Activated CD8-positive, alpha-beta memory T cell treated with anti-CD3 and anti-CD28 coated beads for 4 hours (primary cell): ENCODE results near the gene TUBA3D.
"Not testable (repeated sequence)": the region's sequence is repeated elsewhere in the genome, so short reads cannot be mapped to it uniquely, and the experiment has no call there.

Source experiments
- DNase-seq, 2 donors: peaks; one replicate each; pipeline ENCODE4 v3.0.0-alpha.2; 2020; ENCODE audit warnings: low read depth in 2 of 2

Gene TUBA3D

DNA sequence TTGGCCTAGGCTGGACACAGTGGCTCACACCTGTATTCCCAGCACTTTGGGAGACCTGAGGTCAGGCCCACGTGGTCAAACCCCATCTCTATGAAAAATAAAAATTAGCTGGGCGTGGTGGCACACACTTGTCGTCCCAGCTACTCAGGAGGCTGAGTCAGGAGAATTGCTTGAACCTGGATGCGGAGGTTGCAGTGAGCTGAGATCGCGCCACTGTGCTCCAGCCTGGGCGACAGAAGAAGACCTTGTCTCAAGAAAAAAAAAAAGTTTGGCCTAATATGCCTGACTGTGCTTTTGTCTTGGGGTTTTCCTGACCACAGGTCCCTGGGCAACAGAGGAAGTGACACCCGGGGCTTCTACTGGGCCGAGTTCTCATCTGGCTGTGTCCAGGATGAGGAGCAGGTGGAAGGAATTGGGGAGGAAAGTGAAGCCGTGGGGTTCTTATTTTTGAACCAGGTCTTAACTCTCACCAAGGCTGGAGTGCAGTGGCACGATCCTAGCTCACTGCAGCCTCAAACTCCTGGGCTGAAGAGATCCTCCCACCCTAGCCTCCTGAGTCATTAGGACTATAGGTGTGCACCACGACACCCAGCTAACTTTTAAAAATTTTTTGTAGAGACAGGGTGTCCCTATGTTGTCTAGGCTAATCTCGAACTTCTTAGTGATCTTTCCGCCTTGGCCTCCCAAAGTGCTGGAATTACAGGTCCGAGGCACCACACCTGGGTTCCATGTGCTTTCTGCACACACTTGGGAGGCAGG lies 38.7 kb downstream of the TUBA3D start:
- DNase-seq = not testable (repeated sequence)

DNA sequence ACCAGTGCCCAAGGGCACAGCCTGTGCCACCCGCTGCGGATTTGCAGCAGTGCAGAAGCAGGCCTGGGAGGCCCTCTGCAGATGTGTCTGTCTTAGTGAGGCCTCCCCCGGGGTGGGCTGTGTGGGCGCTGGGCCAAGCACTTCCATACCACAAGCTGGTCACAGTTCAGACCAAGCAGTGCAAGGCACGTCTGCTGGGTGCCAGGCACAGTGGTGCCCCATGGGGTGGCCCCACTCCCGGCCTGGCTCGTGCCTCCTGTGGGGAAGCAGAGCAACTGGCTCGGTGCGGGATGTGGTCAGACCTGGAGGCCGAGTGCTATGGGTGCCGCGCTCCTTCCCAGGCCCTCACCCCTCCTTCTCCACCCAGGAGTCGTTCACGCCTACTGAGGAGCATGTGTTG lies 39.3 kb downstream of the TUBA3D start:
- not testable (repeated sequence) for DNase-seq

DNA sequence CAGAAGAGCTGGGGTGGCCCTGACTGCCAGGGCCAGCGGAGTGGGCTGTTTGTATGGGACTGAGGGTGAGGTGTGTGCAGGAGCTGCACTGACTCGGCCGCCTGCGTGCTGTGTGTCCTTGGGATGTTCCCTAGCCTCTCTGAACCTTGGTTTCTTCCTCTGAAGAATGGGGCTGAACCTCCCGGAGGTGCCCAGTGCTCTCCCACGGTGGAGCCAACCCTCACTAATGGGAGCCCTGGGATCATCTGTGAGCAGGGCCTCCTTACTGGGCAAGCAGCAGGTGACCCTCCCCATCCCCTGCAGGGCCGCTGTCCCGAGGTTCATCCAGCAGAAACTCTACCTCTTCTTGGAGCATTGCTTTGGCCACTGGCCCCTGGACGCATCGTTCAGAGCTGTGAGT lies 40.1 kb downstream of the TUBA3D start:
- DNase-seq = no peak

DNA sequence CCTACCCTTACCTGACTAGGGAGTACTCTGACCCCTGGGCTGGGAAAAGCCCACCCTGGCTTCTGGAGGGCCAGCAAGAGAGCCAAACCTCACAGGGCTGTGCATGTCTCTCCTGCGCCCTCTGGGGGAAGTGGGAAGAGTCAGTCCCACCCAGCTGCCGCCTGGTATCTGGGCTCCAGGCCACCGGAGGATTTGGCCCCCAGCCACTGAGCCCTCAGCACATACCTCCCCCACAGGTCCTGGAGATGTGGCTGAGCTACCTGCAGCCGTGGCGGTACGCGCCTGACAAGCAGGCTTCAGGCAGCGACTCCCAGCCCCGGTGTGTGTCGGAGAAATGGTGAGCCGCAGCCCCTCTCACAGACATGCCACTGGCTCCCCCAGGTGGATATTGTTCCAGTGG lies 40.7 kb downstream of the TUBA3D start:
- DNase-seq = not testable (repeated sequence)

DNA sequence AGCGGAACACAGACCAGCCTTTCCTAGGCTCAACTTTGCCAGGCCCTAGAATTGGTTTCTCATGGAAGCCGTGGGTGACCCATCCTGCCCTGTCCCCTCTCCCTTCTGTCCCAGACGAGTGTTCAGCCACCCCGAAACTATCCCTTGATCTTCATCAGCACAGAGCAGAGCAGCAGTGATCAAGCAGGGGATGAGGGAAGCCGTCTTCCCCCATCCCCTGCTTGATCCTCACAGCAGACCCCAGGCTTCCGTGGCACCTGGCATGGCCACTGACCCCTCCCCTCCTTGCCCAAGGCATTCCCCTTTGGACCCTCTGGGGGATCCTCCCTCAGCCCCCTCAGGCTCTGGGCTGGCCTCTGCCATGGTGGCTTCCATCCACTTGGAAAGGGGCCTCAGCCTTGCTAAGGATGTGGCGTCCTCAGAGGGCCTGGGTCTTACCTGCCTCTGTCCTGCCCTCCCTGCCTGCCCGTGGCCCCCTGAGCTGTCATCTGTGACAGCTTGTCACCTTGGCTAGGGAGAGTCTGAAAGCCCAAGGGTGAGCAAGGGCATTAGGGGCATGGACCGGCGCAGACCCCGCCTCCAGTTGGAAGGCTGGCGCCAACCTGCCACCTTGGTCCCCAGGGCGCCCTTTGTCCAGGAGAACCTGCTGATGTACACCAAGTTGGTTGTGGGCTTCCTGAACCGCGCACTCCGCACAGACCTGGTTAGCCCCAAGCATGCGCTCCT lies 41.4 kb downstream of the TUBA3D start:
- DNase-seq = no peak

DNA sequence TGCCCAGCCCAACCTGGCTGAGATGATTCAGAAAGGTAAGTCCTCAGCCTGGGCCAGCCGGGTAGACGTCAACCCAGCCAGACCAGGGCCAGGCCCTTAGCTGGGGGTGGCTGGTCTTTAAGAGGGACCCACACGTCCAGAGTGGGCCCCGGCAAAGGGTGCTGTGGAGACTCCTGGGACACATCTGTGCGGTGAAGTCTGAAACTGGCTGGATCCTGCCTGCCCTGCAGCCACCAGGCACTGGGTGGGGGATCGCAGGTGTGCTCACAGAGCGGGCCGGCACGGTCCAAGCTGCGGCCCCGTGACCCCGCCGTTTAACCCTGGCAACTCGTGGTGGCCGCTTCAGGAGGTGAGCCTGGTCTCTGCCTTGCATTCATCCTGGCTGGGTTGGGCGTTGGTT lies 41.9 kb downstream of the TUBA3D start:
- DNase-seq = not testable (repeated sequence)

DNA sequence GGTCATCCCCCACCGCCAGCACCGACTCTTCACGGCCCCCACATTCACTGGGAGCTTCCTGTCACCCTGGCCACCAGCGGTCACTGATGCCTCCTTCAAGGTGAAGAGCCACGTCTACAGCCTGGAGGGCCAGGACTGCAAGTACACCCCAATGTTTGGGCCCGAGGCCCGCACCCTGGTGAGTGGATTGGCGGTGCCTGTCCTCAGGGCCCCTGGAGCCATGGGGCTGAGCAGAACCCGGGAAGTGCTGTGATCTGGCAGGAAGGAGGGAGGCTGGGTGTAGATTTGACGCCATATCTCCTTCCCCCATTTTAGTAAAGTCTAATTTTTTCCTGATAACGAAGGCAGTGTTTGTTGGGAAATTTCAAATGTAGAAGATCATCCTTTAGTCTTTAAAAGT lies 42.6 kb downstream of the TUBA3D start:
- DNase-seq = not testable (repeated sequence)

DNA sequence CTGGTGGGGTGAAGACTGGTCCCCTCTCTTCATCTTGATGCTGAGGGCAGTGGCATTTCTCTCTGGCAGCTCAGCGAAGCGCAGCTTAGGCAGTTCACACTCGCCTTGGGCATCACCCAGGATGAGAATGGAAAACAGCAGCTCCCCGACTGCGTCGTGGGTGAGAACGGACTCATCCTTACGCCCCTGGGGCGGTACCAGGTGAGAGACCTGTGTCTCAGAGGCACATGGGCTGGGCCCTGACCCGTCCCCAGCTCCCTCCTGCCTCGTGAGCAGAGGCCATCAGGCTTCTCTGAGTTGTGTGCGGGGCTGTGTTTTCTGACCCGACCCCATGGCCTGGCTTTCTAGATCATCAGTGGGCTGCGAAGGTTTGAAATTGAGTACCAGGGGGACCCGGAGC lies 43.5 kb downstream of the TUBA3D start:
- DNase-seq = no peak

DNA sequence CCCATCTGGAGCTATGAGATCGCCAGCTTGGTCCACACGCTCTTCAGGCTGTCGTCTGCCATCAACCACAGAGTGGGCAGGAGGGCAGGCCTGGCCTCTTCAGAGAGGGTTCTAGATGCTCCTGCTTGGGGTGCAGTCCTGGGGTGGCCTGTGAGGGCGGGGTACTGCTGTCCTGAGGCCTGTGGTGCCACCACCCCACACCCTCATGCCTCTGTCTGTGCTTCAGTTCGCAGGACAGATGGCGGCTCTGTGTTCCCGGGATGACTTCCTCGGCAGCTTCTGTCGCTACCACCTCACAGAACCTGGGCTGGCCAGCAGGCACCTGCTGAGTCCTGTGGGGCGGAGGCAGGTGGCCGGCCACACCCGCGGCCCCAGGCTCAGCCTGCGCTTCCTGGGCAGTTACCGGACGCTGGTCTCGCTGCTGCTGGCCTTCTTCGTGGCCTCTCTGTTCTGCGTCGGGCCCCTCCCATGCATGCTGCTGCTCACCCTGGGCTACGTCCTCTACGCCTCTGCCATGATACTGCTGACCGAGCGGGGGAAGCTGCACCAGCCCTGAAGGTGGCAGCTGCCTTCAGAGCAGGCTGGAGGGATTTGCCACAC lies 44.1 kb downstream of the TUBA3D start:
- DNase-seq = not testable (repeated sequence)

DNA sequence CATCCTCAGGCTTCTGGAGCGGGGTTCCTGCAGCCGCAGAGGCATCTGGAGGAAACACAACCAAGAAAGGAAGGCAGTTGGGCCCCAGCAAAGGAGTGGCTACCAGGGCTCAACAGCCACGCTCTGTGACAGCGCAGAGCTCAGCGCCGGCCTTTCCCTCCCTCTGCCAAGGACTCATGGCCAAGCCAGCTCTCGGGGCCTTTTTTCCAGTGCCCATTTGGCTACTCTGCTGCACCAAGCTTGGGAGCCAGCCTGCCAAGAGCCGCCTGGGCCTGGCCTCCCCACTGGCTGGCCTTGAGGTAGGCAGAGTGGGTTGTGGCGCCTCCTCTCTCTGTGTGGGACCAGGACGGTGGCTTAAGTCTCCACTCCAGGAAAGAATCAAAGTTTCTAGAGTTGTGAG lies 44.6 kb downstream of the TUBA3D start:
- DNase-seq = no peak

DNA sequence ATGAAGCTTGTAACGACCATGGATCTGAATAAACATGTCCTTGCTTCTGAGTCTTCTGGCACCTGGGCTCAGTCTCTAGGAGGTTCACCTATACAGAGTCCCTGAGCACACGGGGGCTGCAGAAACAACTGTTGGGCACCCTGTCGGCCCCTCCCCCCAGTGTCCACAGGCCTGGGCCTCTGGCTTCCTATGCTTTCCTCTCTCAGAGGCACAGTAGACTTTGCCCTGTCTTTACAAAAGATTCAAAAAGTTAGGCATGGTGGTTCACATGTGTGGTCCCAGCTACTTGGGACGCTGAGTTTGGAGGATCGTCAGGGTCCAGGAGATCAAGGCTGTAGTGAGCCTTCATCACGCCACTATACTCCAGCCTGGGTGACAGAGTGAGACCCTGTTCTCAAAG lies 45.6 kb downstream of the TUBA3D start:
- DNase-seq = not testable (repeated sequence)

DNA sequence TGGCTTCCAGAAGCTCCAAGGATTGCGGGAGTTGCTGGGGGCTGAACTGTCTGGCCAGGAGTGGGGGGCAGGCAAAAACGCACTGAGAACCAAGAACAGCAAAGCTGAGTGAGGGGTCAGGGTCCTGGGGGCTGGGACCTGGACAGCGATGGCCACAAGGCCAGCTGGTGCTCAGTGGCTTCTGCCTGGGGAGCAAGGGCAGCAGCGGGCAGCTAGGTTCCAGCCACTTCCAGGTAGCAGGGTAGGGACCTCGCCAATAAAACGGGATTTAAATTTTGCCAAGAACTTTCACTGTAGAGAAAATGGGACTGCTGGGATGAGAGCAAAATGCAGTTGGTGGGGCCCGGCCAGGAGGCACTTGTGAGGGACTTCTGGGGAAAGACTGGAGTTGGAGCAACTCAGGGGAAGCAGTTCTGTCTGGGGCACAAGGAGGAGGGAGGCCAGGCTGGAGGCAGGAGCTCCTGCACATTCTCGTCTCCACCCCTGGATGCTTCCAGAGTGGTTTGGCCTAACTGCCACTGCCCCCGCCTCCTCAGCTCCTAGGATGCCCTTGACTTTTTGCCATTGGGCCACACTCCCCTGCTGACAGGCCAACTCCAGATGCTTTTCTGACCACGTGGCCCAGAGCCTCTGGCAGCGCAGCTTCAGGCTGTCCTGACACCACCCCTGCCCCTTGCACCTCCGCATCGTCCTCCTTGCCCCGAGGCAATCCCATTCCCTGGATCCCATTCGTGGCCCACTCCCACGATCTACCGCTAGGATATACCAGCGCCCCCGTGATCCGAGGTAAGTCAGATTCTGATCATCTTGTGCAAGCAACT lies 46.3 kb downstream of the TUBA3D start:
- DNase-seq = no peak

DNA sequence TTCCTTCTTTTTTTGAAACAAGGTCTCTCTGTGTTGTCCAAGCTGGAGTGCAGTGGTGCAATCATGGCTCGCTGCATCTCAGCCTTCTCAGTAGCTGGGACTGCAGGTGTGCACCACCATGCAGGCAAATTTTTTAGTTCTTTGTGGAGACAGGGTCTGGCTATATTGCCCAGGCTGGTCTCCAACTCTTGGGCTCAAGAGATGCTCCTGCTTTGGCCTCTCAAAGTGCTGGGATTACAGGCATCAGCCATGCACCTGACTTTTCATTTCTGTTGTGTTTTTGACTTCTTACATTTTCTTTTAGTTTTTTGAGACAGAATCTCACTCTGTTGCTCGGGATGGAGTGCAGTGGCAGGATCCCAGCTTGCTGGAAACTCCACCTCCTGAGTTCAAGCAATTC lies 49.3 kb downstream of the TUBA3D start:
- DNase-seq = not testable (repeated sequence)

DNA sequence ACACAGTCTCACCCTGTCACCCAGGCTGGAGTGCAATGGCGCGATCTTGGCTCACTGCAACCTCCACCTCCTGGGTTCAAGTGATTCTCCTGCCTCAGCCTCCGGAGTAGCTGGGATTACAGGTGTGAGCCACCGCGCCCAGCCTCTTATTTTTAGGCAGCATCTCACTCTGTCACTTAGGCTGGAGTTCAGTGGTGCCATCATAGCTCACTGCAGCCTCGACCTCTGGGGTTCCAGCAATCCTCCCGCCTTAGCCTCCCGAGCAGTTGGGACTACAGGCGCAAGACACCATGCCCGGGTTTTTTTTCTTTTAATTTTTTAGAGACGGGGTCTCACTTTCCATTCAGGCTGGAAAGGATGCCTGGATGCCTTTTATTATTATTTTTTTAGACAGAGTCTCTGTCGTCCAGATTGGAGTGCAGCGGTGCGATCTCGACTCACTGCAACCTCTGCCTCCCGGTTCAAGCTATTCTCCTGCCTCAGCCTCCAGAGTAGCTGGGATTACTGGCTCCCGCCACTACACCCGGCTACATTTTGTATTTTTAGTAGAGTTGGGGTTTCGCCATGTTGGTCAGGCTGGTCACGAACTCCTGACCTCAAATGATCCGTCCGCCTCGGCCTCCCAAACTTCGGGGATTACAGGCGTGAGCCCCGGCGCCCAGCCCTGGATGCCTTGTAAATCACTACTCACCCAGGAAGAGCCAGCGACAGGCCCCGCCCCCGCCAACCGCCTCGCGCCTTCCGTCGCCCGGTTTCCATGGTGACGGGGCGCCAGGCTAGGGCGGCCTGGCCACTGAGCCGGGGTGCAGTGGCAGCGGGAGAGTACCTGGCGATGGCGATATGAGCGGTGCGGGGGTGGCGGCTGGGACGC lies 51.4 kb downstream of the TUBA3D start, which contains the start of gene CCDC74A:
TSS of gene CCDC74A (plus strand) at position 758 of the 871 bp plus-strand sequence. CDS start at position 841, 83 bp downstream.
- DNase-seq = peak; percentile 52 to 54

DNA sequence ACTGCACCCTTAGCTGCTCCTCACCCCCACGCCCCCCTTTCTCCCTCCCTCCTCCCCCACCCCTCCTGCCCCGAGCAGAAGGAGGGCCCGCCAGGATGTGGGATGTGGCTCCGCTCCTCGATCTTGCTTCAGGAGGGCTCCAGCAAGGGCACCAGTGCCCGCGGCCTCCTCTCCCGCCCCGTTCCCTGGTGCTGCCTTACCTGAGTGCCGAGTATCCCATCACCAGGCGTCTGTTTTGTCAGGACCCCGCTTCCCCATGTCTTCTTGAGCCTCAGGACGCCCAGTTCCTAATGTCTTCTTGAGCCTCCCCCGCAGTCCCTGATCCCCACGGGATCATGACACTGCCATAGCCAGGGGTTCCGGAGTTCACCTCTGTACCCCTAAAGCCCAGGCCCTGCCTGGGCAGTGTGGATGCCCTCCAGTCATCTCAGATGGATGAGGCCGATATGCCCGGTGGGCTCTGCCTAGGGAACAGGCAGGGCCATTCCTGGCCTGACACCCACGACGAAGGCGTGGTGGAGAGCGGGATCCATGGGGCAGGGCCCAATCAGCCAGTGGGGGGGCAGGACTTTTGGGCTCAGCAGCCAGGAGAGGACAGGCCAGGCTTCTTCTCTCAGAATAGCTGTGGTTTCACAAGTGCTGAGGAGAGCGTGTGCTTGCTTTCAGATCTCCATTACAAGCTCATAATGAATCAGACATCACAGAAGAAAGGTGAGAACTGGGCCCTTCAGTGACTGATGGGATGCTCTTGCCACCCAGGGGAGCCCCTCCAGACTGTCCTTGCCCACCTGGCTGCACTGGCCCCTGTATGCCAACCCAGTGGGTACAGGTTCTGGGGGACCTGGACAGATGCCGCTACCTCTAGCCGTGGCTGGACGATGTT lies 53.3 kb downstream of the TUBA3D start:
- DNase-seq = not testable (repeated sequence)

DNA sequence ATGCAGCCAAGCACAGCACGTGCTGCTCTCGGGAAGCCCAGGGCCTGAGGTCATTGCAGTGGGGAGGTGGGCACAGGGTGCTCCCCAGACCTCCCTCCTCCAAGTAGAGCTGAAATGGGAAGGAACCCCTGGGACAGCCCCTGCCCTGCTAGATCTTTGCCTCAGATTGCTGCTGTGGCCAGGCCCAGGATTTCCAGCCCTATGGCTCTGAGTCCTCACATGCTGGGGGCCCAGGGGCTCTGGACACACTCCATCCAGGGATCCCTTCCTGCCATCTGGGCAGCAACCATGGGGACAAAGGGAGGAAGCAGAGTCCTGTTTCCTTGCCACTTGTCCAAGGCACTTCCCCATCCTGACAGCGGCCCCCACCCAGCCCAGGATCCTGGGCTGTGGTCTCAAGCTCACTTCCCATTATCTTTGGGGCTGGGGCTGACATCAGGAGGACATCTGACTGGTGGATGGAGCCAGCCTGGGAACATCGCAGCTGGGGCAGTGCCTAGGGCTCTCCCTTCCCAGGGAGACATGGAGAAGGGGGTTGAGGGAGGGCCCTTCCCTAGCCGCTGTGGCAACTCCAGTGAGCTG lies 54.0 kb downstream of the TUBA3D start:
- DNase-seq = not testable (repeated sequence)

DNA sequence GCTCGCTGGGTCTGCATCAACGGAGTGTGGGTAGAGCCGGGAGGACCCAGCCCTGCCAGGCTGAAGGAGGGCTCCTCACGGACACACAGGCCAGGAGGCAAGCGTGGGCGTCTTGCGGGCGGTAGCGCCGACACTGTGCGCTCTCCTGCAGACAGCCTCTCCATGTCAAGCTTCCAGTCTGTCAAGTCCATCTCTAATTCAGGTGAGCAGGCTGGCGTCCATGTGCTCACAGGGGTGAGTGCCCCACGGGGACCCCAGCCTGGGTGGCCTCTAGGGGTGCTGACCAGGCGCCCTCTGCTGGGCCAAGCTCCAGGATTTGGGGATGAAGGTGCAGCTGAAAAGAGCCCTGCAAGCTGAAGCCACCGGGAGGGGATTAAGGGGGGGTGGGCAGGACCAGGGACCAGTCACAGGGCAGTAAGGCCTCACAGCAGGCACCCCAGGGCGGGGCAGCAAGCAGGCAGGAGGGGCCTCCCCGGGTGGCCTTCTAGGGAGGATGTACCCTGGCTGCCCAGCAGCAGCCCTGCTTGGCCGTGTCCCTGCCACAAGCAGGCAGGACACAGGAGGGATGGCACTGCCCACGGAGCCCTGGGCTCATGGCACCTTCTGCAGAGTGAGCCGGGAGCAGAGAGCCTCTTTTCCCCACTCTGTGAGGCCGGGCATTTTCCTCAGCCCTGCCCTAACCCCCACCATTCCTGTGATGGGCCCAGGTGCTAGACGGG lies 54.9 kb downstream of the TUBA3D start:
- not testable (repeated sequence) for DNase-seq

DNA sequence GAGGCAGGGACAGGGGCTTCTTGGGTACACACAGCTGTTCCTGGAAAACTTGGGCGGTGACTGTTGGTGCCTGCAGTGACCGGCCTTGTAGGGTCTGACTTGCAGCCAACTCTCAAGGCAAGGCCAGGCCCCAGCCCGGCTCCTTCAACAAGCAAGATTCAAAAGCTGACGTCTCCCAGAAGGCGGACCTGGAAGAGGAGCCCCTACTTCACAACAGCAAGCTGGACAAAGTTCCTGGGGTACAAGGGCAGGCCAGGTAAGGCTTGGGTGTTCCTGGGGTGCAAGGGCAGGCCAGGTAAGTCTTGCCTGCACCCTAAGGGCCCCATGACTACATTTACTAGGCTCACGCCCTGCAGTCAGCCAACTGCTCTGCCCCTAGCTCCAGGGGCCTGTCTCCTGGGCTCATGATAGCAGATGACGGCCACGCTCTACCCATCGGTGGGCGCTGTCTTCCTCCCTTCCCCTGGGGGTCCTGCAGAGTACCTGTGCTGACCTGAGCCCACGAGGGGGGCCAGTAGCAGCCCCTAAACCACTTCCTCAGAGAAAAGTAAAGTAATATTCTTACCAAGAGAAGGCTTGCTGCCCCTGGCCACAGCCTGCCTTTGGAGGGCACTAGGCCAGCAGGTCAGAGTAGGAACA lies 55.7 kb downstream of the TUBA3D start:
- DNase-seq = not testable (repeated sequence)
